Measurements from ENCODE around the gene FRYL. TPM values are rescaled to one million over a fixed set of nuclear protein-coding genes. Genes with fewer than 3 reads are reported as not detected.

FRYL gene
- 27.7 and 56.2 TPM in 2 replicates for total RNA-seq (ENCODE audit: low replicate concordance)

DNA sequence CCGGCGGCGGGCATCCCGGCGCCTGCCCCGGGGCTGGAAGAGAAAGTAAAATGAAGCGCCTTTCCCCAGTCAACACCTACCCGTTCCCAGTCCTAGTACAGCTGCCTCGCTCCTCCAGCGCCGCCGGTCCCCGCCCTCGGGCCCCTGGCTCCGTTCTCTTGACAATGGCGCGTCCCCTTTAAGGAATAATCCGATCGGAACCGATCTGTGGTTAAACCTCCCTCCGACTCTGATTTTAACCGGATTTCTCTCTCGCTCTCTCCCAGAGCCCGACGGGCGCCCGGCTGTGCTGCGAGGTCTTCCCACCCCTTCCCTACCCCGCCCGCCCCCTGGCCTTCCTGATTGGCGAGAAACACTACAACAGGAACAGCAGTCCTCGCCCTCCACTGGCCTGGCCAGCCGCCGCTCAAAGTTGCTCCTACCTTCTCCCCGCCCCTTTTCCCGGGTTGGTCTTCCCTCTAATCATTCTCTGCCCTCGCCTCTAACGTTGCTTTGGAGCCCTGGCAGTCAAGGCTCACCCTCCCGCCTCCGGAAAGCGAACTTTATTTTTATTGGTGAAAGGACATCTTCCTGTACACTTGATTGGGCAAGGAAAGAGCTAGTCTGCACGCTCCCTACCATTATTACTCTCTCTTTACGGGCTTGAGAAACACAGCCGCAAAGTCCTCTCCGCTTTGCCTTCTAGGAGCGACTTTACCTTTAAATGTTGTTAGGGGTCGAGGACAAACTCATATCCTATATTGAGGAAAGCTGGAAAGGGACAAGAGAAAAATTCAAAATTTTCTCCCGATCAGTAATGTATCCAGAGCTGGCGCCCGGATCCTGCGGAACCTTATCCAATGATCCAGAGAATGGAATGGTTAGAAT lies at the start of gene FRYL:
Gene FRYL (minus strand): TSS at position 282 of the 867 bp plus-strand sequence. CDS start 145,869 bp downstream, outside the sequence.

DNA sequence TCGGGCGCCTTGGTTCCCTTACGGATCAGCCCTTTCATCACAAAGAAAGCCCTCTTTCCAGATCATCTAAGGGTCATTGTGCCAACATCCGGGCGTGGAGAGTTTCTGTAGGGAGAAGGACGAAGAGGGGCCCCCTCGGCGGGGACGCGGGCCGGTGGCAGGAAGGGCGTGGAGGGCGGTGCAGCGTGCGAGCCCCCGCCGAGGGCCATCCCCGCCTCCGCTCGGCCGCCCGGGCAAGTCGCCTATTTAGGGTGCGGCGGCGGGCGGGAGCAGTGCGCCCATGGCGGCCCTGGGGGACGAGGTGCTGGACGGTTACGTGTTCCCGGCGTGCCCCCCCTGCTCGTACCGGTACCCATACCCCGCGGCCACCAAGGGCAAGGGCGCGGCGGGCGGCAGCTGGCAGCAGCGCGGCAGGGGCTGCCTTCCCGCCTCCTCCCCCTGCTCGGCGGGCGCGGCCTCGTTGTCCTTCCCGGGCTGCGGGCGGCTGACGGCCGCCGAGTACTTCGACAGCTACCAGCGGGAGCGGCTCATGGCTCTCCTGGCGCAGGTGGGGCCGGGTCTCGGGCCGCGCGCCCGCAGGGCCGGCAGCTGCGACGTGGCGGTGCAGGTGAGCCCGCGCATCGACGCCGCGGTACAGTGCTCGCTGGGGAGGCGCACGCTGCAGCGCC lies 289.9 kb downstream of the FRYL start, which contains the start of gene ZAR1:
Gene ZAR1 (plus strand): TSS at position 241 of the 668 bp plus-strand sequence. CDS start 40 bp downstream, at position 281.

DNA sequence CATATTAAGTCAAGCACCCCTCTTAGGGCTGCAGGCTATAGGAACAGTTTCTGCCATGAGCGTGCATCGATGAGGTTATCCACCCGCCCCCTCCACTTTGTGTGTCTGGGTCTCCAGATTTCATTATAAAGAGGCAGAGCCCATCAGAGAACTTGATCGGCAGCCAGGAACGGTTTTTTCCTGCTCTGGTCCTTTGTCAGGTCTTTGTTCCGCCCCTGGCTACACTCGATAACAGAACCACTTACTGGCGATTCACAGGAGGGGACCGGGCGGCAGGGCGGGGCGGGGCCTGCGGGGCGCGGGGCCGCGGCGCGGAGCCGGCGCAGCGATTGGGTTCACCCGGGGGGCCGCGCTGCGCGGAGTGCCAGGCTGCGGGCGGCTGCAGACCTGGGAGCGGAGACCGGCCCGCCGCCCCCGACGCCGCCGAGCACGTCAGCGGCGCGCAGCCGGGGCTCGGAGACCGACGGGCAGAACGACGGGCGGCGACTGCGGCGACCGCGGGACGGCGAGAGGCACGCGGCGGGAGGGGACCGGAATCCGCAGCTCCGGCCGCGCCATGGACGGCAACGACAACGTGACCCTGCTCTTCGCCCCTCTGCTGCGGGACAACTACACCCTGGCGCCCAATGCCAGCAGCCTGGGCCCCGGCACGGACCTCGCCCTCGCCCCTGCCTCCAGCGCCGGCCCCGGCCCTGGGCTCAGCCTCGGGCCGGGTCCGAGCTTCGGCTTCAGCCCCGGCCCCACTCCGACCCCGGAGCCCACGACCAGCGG lies 296.9 kb downstream of the FRYL start, which contains the start of gene SLC10A4:
Gene SLC10A4 (plus strand): TSS at position 338 of the 771 bp plus-strand sequence. CDS start 219 bp downstream, at position 557.

Other genes with a start within 250 kb of the FRYL start
- 74.2 and 76.6 TPM in 2 replicates for gene OCIAD1, start 50.8 kb upstream of the FRYL start, total RNA-seq (ENCODE audit: low replicate concordance)
- gene OCIAD2, start 126.5 kb upstream of the FRYL start, total RNA-seq (ENCODE audit: low replicate concordance): 21.9 and 225 TPM in 2 replicates
- gene CWH43, start 206.0 kb upstream of the FRYL start, total RNA-seq (ENCODE audit: low replicate concordance): not detected in 2 replicates

Data from smooth muscle cell of the coronary artery (primary cell).